ENCODE measurements around the gene TPGS2. TPM values are rescaled to one million over a fixed set of nuclear protein-coding genes. Genes with fewer than 3 reads are reported as not detected.

Gene TPGS2
- total RNA-seq, 1 experiment from 2014 or later, result 93.3 TPM

GRCh38 chr18:36871801-36872200 is 43.0 kb upstream of the TPGS2 start:
- no peak overlapping the region for H3K9ac ChIP-seq (ENCODE audit: low read length)
- no peak for DNase-seq (ENCODE audit: low read depth, low spot score)
- CTCF ChIA-PET, result no interaction called here
- no peak overlapping the region for H3K27ac ChIP-seq (ENCODE audit: low read depth, low read length)
- ATAC-seq, result no peak
- BruUV-seq (replicated peaks), result no TSS peak
- no peaks in the 10 kb centered on the region for H3K27me3 ChIP-seq (ENCODE audit: insufficient read depth, low read length)
- no peaks in the 10 kb centered on the region for H4K20me1 ChIP-seq (ENCODE audit: insufficient read depth)
- no peaks in the 10 kb centered on the region for H3K9me3 ChIP-seq (ENCODE audit: control insufficient read depth in 1 of 2, insufficient read depth in 1 of 2, low read depth in 1 of 2, low read length in 2 of 2)
- no peaks in the 10 kb centered on the region for H3K79me2 ChIP-seq (ENCODE audit: insufficient read depth, low read length)
- POLR2A ChIA-PET, result no interaction called here
- no peaks in the 10 kb centered on the region for H3K9me2 ChIP-seq (ENCODE audit: insufficient read depth)
- no peak for TF ChIP-seq JUND (IDR thresholded peaks at IDR 0.05)
- no peak overlapping the region for H2AFZ ChIP-seq (ENCODE audit: low read depth, low read length, poor library complexity, severe bottlenecking)
- H3K36me3 ChIP-seq (ENCODE audit: control insufficient read depth in 1 of 2, insufficient read depth in 2 of 2, low read length in 2 of 2), result no peaks in the 10 kb centered on the region
- 0 out of 4 replicates have a peak, but pooled peaks cover 0 to 3% of the 10 kb centered on the region in 2 experiments for H3K4me1 ChIP-seq (ENCODE audit: control insufficient read depth in 1 of 2, insufficient read depth in 2 of 2, low read length in 2 of 2)
- intact Hi-C loops (cut with micrococcal nuclease), result no loop called here
- no peak overlapping the region for H3K4me2 ChIP-seq (ENCODE audit: low read length)
- RAD21 ChIA-PET (ENCODE audit: low non-redundant PET in 1 of 2, low total read pairs in 2 of 2, uncharacterized antibody in 2 of 2, unreplicated experiment in 2 of 2), result no interaction called here
- H3K4me3 ChIP-seq (replicated peaks in 1 of 2; ENCODE audit: low read depth in 1 of 2, low read length in 2 of 2), result no peak overlapping the region

- RAD21 ChIA-PET (ENCODE audit: low non-redundant PET in 1 of 2, low total read pairs in 2 of 2, uncharacterized antibody in 2 of 2, unreplicated experiment in 2 of 2), result no interaction called here
- POLR2A ChIA-PET, result no interaction called here
- Histone ChIP-seq H3K9ac (ENCODE audit: low read length) (no peak overlapping the region), H3K79me2 (ENCODE audit: insufficient read depth, low read length) (no peaks in the 10 kb centered on the region), H3K4me1 (ENCODE audit: control insufficient read depth in 1 of 2, insufficient read depth in 2 of 2, low read length in 2 of 2) (no peaks in the 10 kb centered on the region), H3K4me3 (replicated peaks in 1 of 2; ENCODE audit: low read depth in 1 of 2, low read length in 2 of 2) (no peak overlapping the region), H2AFZ (ENCODE audit: low read depth, low read length, poor library complexity, severe bottlenecking) (no peak overlapping the region), H3K9me3 (ENCODE audit: control insufficient read depth in 1 of 2, insufficient read depth in 1 of 2, low read depth in 1 of 2, low read length in 2 of 2) (no peaks in the 10 kb centered on the region), H3K36me3 (ENCODE audit: control insufficient read depth in 1 of 2, insufficient read depth in 2 of 2, low read length in 2 of 2) (no peaks in the 10 kb centered on the region), H3K27ac (ENCODE audit: low read depth, low read length) (no peak overlapping the region), H3K27me3 (ENCODE audit: insufficient read depth, low read length) (no peaks in the 10 kb centered on the region), H3K9me2 (ENCODE audit: insufficient read depth) (no peaks in the 10 kb centered on the region), H4K20me1 (ENCODE audit: insufficient read depth) (no peaks in the 10 kb centered on the region), H3K4me2 (ENCODE audit: low read length) (no peak overlapping the region)
- CTCF ChIA-PET, result no interaction called here
- no TSS peak for BruUV-seq (replicated peaks)
- ATAC-seq, result no peak
- no peak for DNase-seq (ENCODE audit: low read depth, low spot score)
- TF ChIP-seq TCF7L2 (IDR thresholded peaks at IDR 0.05; ENCODE audit: borderline replicate concordance, extremely low read depth, insufficient read depth, insufficient read length), result no peak
- intact Hi-C loops (cut with micrococcal nuclease), result no loop called here
These were observed 38.3 kb upstream of the TPGS2 start for GRCh38 chr18:36867056-36867455.

GRCh38 chr18:36862182-36862581 is 33.4 kb upstream of the TPGS2 start:
- TF ChIP-seq SIN3A (IDR thresholded peaks at IDR 0.05; ENCODE audit: low read depth), result no peak
- TF ChIP-seq CBX3 (IDR thresholded peaks at IDR 0.05; ENCODE audit: low read depth), result no peak
- no TSS peak for BruUV-seq (replicated peaks)
- Histone ChIP-seq H3K36me3 (ENCODE audit: control insufficient read depth in 1 of 2, insufficient read depth in 2 of 2, low read length in 2 of 2) (no peaks in the 10 kb centered on the region), H3K9me2 (ENCODE audit: insufficient read depth) (no peaks in the 10 kb centered on the region), H3K9me3 (ENCODE audit: control insufficient read depth in 1 of 2, insufficient read depth in 1 of 2, low read depth in 1 of 2, low read length in 2 of 2) (no peaks in the 10 kb centered on the region), H3K4me2 (ENCODE audit: low read length) (no peak overlapping the region), H3K4me3 (replicated peaks in 1 of 2; ENCODE audit: low read depth in 1 of 2, low read length in 2 of 2) (no peak overlapping the region), H3K27ac (ENCODE audit: low read depth, low read length) (no peak overlapping the region), H3K79me2 (ENCODE audit: insufficient read depth, low read length) (no peaks in the 10 kb centered on the region), H2AFZ (ENCODE audit: low read depth, low read length, poor library complexity, severe bottlenecking) (no peak overlapping the region), H3K4me1 (ENCODE audit: control insufficient read depth in 1 of 2, insufficient read depth in 2 of 2, low read length in 2 of 2) (no peaks in the 10 kb centered on the region), H3K9ac (ENCODE audit: low read length) (no peak overlapping the region), H3K27me3 (ENCODE audit: insufficient read depth, low read length) (no peaks in the 10 kb centered on the region), H4K20me1 (ENCODE audit: insufficient read depth) (no peaks in the 10 kb centered on the region)
- no peak for DNase-seq (ENCODE audit: low read depth, low spot score)
- intact Hi-C loops (cut with micrococcal nuclease), result no loop called here
- RAD21 ChIA-PET (ENCODE audit: low non-redundant PET in 1 of 2, low total read pairs in 2 of 2, uncharacterized antibody in 2 of 2, unreplicated experiment in 2 of 2), result no interaction called here
- CTCF ChIA-PET, result no interaction called here
- ATAC-seq, result no peak
- POLR2A ChIA-PET, result no interaction called here

Measured in HCT116 (cell line).